GM19035 (cell line): Measurements from ENCODE around the gene KY.
A peak's percentile ranks its signal among the peaks of the same experiment; 100 is the strongest.
"Not testable (repeated sequence)": the region's sequence is repeated elsewhere in the genome, so short reads cannot be mapped to it uniquely, and the experiment has no call there.

Source experiments
- ATAC-seq: cut with Tn5 transposase; IDR thresholded peaks from one replicate; pipeline ENCODE4 v1.9.1; 2021; ENCODE audit not compliant: unreplicated experiment

The KY gene

DNA sequence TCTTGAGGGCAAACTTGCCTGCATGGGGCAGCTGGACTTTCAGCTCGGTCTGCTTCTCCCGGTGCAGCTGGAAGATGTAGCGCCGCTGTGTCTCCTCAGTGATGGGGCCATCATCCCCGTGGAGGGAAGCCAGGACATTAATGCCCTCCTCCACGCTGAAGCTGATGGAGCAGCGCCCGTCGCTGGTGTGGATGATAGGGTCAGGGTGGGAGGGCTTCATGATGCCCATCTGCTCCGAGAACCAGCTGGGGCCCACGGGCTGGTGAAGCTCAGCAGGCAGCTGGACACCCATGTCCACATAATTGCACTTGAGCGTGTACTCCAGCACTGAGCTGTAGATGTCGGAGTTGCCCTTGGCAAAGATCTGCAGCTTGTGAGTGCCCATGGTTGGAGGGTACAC is 46.9 kb downstream of the KY start:
- ATAC-seq = no peak

- ATAC-seq = no peak
These were observed 47.3 kb downstream of the KY start for GRCh38 chr3:134603480-134603879.

DNA sequence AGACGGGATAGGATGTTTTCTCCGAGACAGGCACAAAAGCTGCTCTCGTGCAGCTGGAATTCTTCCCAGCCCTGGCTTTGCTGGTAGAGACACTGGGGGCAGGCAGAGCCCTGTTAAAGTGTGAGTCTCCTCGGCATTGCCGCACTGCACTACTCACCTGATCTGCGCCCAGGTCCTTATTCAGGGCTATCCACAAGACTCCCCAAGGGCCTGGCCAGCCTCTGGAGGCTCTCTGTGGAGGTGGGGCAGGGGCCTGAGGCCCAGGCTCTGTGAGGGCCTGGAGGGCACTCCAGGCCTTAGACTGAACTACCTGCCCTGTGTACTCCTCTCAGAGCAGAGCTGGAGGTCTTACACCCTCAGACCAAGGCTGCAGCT is 48.4 kb downstream of the KY start:
- no peak for ATAC-seq

GRCh38 chr3:134601539-134602439 is 49.0 kb downstream of the KY start:
- ATAC-seq = no peak

DNA sequence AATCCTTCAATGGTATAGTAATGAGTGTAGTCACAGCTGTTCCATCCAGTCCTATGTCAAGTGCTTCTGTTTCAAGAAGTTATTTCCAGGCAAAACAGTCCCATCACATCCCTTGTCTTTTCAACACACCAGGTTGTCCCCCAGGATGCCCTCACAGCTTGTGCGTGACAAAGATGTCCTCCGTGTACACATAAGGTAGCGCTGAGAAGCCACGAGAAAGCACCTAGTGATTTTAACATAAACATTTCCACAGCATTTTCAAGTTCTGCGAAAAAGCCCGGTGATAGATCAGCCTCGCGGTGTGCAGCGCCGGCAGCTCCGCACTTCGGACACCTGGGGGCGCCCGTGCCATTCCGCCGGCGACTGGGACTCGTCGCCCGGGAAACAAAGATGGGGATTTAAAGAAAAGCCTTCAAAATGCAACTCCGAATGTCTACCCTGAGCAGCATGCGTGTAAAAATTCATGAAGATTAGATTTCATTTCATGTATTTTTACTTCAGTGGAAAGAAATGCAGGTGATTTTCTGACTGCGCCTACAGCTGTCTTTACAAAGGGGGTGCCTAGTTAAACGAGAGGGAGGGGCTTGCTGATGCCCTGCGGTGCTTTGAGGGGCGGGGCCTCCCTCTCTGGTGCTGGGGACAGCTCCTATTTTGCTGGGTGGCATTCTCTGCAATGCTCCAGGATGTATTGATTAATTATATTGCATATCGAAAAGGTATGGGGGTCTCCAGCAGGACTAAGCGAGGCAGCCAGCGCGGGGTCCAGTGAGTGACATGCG is 49.9 kb downstream of the KY start:
- peak; percentile 78 for ATAC-seq

GRCh38 chr3:134600206-134600605 is 50.6 kb downstream of the KY start:
- no peak for ATAC-seq

GRCh38 chr3:134598763-134599545 is 51.9 kb downstream of the KY start:
- ATAC-seq = no peak

- no peak for ATAC-seq
These were observed 53.3 kb downstream of the KY start for GRCh38 chr3:134597390-134597970.

GRCh38 chr3:134594986-134595385 is 55.8 kb downstream of the KY start:
- ATAC-seq = not testable (repeated sequence)

- ATAC-seq = no peak
These were observed 56.5 kb downstream of the KY start for GRCh38 chr3:134594331-134594741.

- no peak for ATAC-seq
These were observed 58.0 kb downstream of the KY start for GRCh38 chr3:134592806-134593205.

DNA sequence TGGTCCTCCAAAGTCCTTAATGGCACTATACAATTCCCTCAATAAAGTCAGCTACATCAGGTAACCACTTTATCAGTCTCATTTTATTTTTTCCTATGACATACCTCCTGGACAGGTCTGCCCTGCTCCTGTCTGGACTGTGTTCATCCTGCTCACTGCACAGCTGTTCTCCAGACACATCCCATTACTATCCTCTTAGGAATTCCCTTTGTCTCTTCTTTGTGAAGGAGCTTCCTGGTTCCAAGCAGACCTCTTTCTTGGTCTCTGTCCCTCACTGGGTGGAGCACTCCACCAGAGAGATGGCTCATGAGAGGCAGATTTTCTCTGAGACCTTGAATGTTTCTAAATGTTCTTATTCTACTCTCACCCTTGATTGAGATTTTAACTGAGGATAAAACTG is 60.1 kb downstream of the KY start:
- ATAC-seq = no peak

GRCh38 chr3:134579141-134579665 is 71.6 kb downstream of the KY start:
- ATAC-seq = no peak

- no peak for ATAC-seq
These were observed 74.0 kb downstream of the KY start for GRCh38 chr3:134576831-134577230.

- ATAC-seq = no peak
These were observed 74.4 kb downstream of the KY start for GRCh38 chr3:134576426-134576825.

- not testable (repeated sequence) for ATAC-seq
These were observed 80.9 kb downstream of the KY start for GRCh38 chr3:134569899-134570298.

- no peak for ATAC-seq
These were observed 82.0 kb downstream of the KY start for GRCh38 chr3:134568790-134569189.

- ATAC-seq = no peak
These were observed 83.2 kb downstream of the KY start for GRCh38 chr3:134567605-134568004.

DNA sequence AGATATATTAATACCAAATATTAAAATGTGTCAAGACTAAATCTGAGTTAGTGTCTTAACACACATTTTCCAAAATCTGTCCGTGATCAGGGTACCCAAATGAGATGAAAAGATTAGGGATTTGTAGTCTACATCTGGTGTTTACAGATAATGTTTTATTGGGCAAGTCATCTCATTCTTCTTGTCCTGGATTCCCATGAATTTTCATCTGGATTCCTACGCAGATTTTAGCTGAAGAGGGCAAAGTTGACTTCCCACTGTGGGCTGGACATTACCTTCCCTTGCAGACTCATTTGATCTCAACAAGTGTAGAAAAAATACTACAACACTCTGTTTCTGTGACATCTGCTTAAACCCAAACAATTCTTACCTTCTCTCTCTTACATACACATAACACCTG is 85.8 kb downstream of the KY start:
- no peak for ATAC-seq

DNA sequence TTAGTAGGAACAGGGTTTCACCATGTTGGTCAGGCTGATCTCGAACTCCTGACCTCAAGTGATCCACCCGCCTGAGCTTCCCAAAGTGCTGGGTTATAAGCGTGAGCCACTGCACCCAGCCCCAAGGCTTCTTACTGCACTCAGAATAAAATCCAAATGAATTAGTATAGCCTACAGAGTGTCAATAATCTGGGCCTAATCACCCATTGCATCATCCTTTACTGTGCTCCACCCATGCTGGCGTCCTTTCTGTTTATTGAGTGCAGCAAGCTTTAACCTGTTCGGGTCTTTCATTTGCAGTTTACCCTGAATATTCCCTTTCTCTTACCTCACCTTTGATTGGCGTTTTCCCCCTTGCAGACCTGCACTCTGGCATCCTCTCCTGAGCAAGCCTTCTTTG is 87.2 kb downstream of the KY start:
- ATAC-seq = no peak

DNA sequence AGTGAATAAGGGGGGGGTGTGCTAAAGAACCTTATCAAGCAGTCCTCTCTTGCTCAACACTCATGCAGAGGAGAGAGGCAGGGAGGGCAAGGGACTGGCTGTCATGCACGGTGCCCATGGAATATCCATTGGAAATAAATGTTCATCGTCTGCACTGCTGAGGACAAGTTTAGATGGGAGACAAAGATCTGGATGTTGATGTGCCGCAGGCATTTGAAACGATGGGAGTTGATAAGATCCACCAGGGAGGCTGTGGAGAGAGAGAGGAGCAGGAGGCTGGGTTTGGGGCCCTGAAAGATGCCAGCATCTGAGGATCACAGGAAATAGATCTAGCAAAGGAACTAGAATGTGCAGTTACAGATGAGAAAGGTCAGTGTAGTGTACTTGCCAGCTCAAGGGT is 88.8 kb downstream of the KY start:
- no peak for ATAC-seq
